Endodermal cell (in vitro differentiated cells): Measurements from ENCODE around the gene U2AF1L4. TPM values are rescaled to one million over a fixed set of nuclear protein-coding genes. Genes with fewer than 3 reads are reported as not detected.

Source experiments
- DNase-seq: peaks from one replicate; pipeline ENCODE4 v3.0.0-alpha.2; 2017
- H3K27ac ChIP-seq: 2 replicates; pipeline ENCODE4 v1.5.1; 2013; ENCODE audit warnings: mild to moderate bottlenecking, low read depth, low read length, moderate library complexity
- H3K27me3 ChIP-seq: 2 replicates; pipeline ENCODE4 v1.6.1; 2013; ENCODE audit warnings: mild to moderate bottlenecking, low read length, moderate library complexity; ENCODE audit not compliant: insufficient read depth, control insufficient read depth, poor library complexity, severe bottlenecking
- H3K36me3 ChIP-seq: 2 replicates; pipeline ENCODE4 v1.7.0; 2013; ENCODE audit warnings: mild to moderate bottlenecking, low read length, moderate library complexity; ENCODE audit not compliant: control insufficient read depth, insufficient read depth
- H3K4me1 ChIP-seq: one replicate; pipeline ENCODE4 v1.7.0; 2013; ENCODE audit warnings: low read length; ENCODE audit not compliant: control insufficient read depth, insufficient read depth
- H3K4me3 ChIP-seq: 2 replicates; pipeline ENCODE4 v1.5.1; 2013; ENCODE audit warnings: mild to moderate bottlenecking, low read length, moderate library complexity
- H3K9ac ChIP-seq: 2 replicates; pipeline ENCODE4 v1.6.1; 2013; ENCODE audit warnings: mild to moderate bottlenecking, low read length, moderate library complexity; ENCODE audit not compliant: poor library complexity, severe bottlenecking; ENCODE audit errors: extremely low read depth
- H3K9me3 ChIP-seq: 2 replicates; pipeline ENCODE4 v1.6.1; 2013; ENCODE audit warnings: mild to moderate bottlenecking, low read length, moderate library complexity; ENCODE audit not compliant: control insufficient read depth
- H3K27ac Mint-ChIP-seq: 2 replicates; pipeline ENCODE4 v1.8.0; 2020; ENCODE audit warnings: mixed read lengths
- H3K27me3 Mint-ChIP-seq: 2 replicates; pipeline ENCODE4 v1.8.0; 2021; ENCODE audit warnings: mild to moderate bottlenecking, mixed read lengths; ENCODE audit not compliant: insufficient read depth
- H3K36me3 Mint-ChIP-seq: 2 replicates; pipeline ENCODE4 v1.8.0; 2020; ENCODE audit warnings: low read depth, mixed read lengths
- H3K4me1 Mint-ChIP-seq: 2 replicates; pipeline ENCODE4 v1.8.0; 2020; ENCODE audit warnings: mixed read lengths
- H3K4me3 Mint-ChIP-seq: 2 replicates; pipeline ENCODE4 v1.8.0; 2020; ENCODE audit warnings: mild to moderate bottlenecking, moderate library complexity, mixed read lengths
- H3K9me3 Mint-ChIP-seq: 2 replicates; pipeline ENCODE4 v1.8.0; 2020; ENCODE audit warnings: mild to moderate bottlenecking, mixed read lengths
- WGBS, 2 experiments: methylation state at CpG; one replicate each; pipeline versions ENCODE4 v1.1.5 to v1.1.7; 2013; ENCODE audit warnings: missing lambda C conversion rate in 2 of 2, mixed read lengths in 1 of 2; ENCODE audit not compliant: insufficient coverage in 1 of 2, insufficient read length in 1 of 2; 5-methylcytosine and 5-hydroxymethylcytosine counted together
- total RNA-seq, 2 donors: library from RNA; stranded (reverse); fragmentation: NEBNext Ultra II Directional in 1 of 2; extraction: Animal tissue kit (Norgen Biotek cat#: 25700) in 1 of 2; gene quantifications; 2 replicates in 1 of 2; 3 replicates in 1 of 2; pipeline ENCODE4 v1.2.1, GENCODE V29; 2021
- TF ChIP-seq, protein P1 (sequence below): fragments of 200-600 bp; sonication (generic); conservative IDR thresholded peaks from 2 replicates; pipeline ENCODE4 v1.5.0; 2021; ENCODE audit warnings: antibody characterized with exemption, mild to moderate bottlenecking

U2AF1L4 gene
- total RNA-seq, 2 donors from 2014 or later, result 17.3 to 23.2 TPM

DNA sequence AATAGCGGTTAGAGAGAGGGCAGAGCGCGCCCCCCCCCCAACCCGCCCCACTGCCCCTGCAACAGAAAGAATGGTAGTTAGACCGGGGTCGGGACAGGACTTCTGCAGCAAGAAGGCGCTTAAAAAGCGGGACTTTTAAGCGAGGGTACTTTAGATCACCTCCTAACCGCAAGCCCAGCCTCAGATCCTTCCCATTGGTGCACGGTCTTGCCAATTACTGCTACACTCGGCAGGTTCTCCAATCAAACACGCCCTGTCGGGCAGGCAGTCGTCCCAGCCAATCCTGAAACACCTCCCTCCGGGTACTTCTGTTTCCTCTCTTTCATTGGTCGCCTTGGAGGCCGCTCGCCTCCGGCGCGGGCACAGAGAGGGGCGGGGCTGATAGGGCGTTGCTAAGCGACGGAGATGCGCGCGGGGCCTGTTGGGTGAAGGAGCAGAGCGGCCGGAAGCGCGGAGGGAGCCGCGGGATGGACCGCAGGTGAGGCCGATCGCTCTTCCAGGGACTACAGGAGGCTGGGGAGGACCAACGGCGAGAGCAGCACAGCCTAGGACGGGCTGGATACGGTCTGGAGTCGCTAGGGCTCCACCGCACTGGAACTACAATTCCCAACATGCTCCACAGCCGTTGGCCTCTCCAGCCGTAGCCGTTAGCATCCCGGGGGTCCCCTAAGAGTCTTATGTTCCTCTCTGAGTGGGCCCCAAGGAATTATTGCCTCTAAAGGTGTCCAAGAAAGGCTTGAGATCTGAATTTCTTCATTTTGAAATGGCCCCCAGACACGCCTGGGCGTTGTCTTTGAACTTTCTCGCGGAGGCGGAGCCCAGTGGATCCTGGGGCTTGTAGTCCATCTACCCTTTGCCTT is 12.8 kb upstream of the U2AF1L4 start, which contains the start of gene PROSER3:
TSS of gene PROSER3 (plus strand) at position 428 of the 860 bp plus-strand sequence. CDS start at position 468, 40 bp downstream.
- peak within 1 kb of the TSS; percentile 88 for H3K27ac Mint-ChIP-seq
- H3K4me3 Mint-ChIP-seq, result peak within 1 kb of the TSS; percentile 91
- Histone ChIP-seq H3K9ac (peak within 1 kb of the TSS; percentile 82), H3K36me3 (peaks cover 25% of the 10 kb centered on the region), H3K27ac (peak within 1 kb of the TSS; percentile 78), H3K27me3 (peaks cover 7% of the 10 kb centered on the region), H3K4me1 (no peaks in the 10 kb centered on the region), H3K4me3 (peak within 1 kb of the TSS; percentile 100), H3K9me3 (no peaks in the 10 kb centered on the region)
- no peaks in the 10 kb centered on the region for H3K9me3 Mint-ChIP-seq
- peaks cover 8% of the 10 kb centered on the region for H3K4me1 Mint-ChIP-seq
- TF ChIP-seq, protein P1, sequence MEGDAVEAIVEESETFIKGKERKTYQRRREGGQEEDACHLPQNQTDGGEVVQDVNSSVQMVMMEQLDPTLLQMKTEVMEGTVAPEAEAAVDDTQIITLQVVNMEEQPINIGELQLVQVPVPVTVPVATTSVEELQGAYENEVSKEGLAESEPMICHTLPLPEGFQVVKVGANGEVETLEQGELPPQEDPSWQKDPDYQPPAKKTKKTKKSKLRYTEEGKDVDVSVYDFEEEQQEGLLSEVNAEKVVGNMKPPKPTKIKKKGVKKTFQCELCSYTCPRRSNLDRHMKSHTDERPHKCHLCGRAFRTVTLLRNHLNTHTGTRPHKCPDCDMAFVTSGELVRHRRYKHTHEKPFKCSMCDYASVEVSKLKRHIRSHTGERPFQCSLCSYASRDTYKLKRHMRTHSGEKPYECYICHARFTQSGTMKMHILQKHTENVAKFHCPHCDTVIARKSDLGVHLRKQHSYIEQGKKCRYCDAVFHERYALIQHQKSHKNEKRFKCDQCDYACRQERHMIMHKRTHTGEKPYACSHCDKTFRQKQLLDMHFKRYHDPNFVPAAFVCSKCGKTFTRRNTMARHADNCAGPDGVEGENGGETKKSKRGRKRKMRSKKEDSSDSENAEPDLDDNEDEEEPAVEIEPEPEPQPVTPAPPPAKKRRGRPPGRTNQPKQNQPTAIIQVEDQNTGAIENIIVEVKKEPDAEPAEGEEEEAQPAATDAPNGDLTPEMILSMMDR, result no peak
- WGBS, 2 experiments, result 0 to 2% methylated on average over 19 to 53 of the region's 53 CpGs
- H3K36me3 Mint-ChIP-seq, result peaks cover 19% of the 10 kb centered on the region
- peaks cover 25% of the 10 kb centered on the region for H3K27me3 Mint-ChIP-seq
- DNase-seq, result peak; percentile 99

DNA sequence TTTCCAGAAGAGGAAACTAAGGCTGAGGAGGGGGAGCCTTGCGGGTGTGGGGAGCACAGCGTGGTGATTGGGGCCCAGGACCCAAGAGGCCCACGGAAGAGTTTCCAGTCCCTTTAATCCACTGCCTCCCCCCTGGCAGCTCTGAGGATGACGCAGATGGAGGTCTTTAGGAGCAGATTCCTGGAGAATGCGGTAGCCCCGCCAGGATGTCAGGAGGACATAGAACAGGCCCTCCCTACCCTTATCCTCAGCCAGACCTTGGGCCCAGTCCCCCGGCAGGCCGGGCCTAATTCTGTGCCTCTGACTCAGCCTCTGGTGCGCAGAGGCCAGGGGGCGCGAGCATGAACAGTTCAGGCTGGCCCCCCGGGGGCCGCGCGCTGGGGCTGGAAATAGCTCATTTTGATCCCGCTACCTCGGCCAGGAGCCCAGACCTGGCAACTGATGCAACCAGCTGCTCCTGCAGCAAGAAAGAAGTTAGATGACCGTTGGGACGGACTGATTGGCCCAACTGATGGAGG is 12.1 kb upstream of the U2AF1L4 start:
- WGBS, 2 experiments, result 34 to 36% methylated on average over 12 to 19 of the region's 19 CpGs
- peaks cover 7% of the 10 kb centered on the region for H3K27me3 ChIP-seq
- peak overlapping the region; percentile 91 for H3K4me3 Mint-ChIP-seq
- H3K36me3 Mint-ChIP-seq, result peaks cover 18% of the 10 kb centered on the region
- H3K4me3 ChIP-seq, result peak overlapping the region; percentile 100
- H3K4me1 ChIP-seq, result no peaks in the 10 kb centered on the region
- DNase-seq, result no peak
- peaks cover 8% of the 10 kb centered on the region for H3K4me1 Mint-ChIP-seq
- peak overlapping the region; percentile 79 for H3K27ac Mint-ChIP-seq
- H3K27me3 Mint-ChIP-seq, result peaks cover 25% of the 10 kb centered on the region
- no peaks in the 10 kb centered on the region for H3K9me3 Mint-ChIP-seq
- H3K9me3 ChIP-seq, result no peaks in the 10 kb centered on the region
- H3K36me3 ChIP-seq, result peaks cover 24% of the 10 kb centered on the region
- peak overlapping the region; percentile 69 for H3K27ac ChIP-seq
- TF ChIP-seq, protein P1, result no peak
- no peak overlapping the region for H3K9ac ChIP-seq

DNA sequence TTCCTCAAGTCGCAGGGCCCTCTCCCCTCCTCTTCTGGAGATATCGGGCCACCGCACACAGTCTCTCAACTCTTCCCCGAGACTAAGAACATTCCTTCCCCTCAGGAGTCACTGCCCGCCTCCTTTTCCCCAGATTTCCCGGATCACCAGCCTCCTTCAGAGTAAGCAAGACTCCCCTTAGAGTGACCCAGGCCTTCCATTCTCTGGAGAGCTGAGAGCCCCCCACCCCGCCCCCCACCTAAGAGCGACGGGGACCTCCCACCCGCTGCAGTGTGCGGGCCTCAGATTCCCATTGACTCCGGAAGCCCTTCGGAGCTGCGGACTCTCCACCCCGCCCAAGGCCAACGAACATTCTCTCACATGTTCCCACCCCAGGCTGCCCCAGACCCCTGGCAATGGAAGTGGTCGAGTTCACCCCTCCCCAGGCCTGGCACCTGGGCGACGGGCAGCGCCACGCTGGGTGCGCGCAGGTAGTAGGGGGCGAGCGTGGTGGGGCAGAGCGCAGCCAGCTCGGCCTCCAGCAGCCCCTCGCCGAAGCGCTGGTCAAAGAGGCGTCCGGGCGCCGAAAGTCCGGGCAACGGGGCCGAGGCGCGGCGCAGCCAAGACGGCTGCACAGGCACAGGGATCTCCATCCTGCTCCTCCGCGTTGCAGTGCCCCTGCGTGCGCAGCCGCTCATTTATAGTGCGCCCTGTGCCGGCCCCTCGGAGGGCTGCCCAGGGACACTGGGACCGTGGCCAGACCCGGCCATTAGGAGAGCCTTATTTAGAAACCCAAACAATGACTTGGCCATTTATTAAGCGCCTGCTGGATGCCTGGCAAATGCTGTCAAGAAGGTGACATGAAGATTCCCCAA is 11.4 kb upstream of the U2AF1L4 start, which contains the start of gene HSPB6:
TSS of gene HSPB6 (minus strand) at position 653 of the 854 bp plus-strand sequence. CDS start at position 632, 21 bp downstream.
- TF ChIP-seq, protein P1, result no peak
- no peaks in the 10 kb centered on the region for H3K4me1 ChIP-seq
- H3K27me3 ChIP-seq, result peaks cover 7% of the 10 kb centered on the region
- H3K9ac ChIP-seq, result no peak within 1 kb of the TSS
- peak within 1 kb of the TSS; percentile 91 for H3K4me3 Mint-ChIP-seq
- peaks cover 18% of the 10 kb centered on the region for H3K36me3 ChIP-seq
- peak within 1 kb of the TSS; percentile 100 for H3K4me3 ChIP-seq
- no peaks in the 10 kb centered on the region for H3K9me3 ChIP-seq
- peak within 1 kb of the TSS; percentile 69 for H3K27ac ChIP-seq
- DNase-seq, result peak; percentile 76
- 70 to 79% methylated on average over 23 to 52 of the region's 52 CpGs for WGBS, 2 experiments
- H3K4me1 Mint-ChIP-seq, result peaks cover 8% of the 10 kb centered on the region
- H3K9me3 Mint-ChIP-seq, result no peaks in the 10 kb centered on the region
- peaks cover 13% of the 10 kb centered on the region for H3K36me3 Mint-ChIP-seq
- peaks cover 25% of the 10 kb centered on the region for H3K27me3 Mint-ChIP-seq
- H3K27ac Mint-ChIP-seq, result peak within 1 kb of the TSS; percentile 84
